CD4-positive, alpha-beta T cell treated with Interferon alpha-2 for 1 hour (primary cell): Measurements from ENCODE around the gene HSPA12A.

ENCODE experiments used
- DNase-seq, 2 donors: peaks; one replicate each; pipeline ENCODE4 v3.0.0-alpha.2; 2020 to 2022

The HSPA12A gene

DNA sequence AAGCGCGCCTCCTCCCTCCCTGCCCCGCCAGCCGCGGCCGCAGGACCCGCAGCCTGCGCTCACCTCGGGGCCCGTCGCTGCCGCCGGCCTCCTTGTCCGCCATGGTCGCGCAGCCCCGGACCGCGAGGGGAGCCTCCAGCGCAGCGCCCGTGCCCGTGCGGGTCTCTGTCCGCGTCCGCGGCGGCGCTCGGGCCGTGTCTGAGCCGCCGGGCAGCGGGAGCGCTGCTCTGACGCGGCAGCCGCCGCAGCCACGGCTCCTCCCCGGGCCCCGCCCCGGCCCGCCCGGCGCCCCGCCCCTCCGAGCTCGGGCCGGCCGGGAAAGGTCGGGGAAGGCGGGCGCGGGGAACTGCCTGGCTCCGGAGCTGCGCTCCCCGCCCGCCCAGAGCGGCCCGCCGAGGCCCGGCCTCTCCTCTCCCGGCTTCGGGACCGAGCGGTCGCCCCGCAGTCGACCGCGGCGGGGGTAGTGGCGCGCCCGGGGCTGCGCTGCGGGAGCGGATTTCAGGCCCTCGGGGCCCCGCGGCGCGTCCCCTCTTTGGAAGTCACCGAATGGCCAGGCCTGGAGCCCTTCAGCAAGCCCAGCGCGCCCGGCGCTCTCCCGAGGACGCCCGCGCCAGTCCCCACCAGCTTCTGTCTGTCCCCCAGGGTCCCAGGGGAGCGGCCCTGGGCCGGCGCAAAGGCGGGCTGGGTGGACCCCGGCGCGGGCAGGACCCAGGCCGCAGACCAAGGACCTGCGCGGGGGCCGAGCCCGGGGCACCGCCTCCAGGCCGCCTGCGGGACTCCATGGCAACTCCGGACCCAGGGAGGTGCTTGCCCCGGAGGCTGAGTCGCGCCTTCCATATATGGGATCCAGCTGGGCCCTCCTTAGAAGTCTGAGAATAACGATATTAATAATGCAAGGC, at the start of gene HSPA12A:
Gene HSPA12A (minus strand): TSS at position 200 of the 899 bp plus-strand sequence. CDS start 97 bp downstream, at position 103.
- DNase-seq: peak; percentile 19 to 50

DNA sequence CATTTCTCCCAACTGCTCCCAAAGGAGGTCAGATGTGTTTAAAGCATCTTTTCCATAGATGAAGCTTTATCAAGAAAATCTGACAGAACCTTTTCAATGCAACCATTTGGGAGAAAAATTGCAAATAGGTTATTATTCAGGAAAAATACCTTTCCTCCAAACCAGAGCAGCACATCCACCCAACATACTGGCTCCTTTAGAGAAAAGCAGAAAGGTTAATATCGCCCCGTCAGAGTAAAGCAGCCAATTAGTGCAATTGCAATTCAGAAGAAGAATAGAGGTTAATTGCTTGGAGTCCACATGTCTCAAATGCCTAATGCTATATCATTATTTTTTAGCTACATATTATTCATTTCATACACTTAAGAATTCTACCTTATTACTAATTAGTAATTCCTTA, 48.9 kb upstream of the HSPA12A start:
- DNase-seq: no peak

- DNase-seq: peak; percentile 55 to 70
These were observed 45.7 kb upstream of the HSPA12A start for GRCh38 chr10:116787893-116788665.

DNA sequence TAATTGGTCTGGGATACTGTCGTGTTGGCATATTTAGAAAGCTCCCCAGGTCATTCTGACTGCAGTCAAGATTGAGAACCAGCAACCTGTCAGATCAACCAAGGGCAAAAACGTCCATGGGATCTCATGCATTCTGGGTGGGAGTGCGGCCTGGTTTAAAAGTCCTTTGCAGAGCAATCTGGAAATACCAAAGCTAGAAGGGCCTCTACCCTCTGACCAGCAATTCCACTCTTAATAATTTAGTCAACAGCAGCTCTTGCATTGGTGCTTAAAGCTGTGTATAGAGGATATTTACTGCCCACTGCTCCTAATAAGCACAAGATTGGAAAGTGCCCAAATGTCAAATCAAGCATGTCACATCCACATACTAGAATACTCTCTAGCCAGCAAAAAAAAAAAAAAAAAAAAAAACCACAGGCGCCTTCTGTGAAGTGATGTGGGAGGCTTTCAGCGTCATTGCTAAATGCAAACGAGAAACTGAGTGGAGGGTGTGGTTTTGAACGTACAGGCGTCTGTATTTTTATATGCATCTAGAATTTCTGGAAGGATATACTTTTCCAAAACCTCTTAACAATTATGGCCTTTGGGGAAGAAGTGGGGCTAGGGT, 44.8 kb upstream of the HSPA12A start:
- no peak for DNase-seq

GRCh38 chr10:116785867-116786266, 43.5 kb upstream of the HSPA12A start:
- no peak for DNase-seq

- DNase-seq: no peak
These were observed 42.9 kb upstream of the HSPA12A start for GRCh38 chr10:116785282-116785681.

- DNase-seq: no peak
These were observed 42.3 kb upstream of the HSPA12A start for GRCh38 chr10:116784651-116785050.

GRCh38 chr10:116784035-116784434, 41.7 kb upstream of the HSPA12A start:
- DNase-seq: no peak

DNA sequence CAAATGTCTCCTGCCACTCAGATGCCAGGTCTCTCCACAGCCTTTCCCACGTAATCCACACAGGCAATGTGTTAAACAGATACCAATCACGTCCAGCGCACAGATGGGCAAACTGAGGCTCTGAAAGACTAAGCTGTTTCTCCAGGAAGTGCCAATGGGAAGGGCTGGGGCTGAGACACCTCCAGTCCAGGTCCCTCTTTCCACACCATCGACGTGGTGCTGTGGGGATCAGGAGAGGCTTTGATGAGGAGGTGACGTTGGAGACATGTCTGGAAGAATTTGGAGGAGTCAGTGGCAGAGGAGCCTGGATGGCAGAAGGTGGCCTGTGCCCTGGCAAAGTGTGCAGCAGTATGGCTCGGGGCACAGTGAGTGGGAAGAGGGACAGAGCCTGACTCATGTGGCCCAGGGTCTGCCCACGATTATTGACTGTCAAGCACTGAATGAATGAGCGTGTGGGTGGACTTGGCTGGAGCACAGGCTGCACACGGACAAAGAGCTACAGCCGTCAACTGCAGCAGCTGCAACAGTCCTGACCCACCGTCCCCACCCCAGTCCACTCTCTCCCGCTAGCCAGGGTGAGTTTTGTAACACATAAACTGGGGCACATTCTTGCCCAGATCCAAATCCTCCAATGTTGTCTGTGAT, 40.8 kb upstream of the HSPA12A start:
- DNase-seq: no peak

DNA sequence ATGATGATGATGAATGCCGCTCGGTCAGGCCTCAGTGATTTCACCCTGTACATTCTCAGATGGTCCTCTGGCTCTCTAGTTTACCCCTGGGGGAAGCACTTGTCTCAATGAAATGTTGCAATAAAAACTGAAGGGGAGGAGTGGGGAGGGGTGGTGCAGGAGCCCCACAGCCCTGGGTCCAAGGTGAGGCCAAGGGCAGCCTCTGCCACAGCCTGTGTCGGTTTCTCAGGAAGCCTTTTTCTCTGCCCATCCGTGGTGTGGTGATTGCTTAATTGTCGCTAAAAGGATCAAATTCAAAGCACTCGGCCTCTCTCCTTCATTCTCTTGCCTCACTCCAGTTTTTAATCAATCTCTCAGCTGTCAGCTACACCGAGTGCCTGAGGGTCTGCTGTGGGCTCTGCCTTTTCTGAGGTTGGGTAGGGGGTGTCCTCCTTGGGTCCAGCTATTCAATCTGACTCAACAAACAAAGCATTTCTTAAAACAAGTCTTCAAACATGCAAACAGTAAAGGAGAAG, 39.1 kb upstream of the HSPA12A start:
- no peak for DNase-seq

DNA sequence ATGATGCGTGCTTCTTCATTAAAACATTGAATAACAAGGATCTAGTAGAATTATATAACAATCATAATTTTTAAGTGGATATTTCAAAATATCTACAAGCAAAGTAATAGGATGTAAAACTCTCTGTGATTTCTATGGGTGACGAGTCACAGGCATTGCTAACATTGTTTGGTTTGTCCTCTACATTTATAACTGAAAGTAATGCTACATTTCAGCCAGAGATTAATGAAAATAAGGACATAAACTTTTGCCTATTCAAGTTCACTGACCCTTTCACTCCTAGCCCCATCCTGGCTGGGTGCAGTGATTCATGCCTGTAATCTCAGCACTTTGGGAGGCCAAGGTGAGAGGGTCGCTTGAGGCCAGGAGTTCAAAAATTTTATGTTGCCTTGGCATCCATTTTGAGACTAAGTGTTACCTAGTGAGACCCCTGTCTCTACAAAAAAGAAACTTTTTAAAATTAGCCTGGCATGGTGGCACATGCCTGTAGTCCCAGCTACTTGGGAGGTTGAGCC, 38.4 kb upstream of the HSPA12A start:
- DNase-seq: no peak

- no peak for DNase-seq
These were observed 36.8 kb upstream of the HSPA12A start for GRCh38 chr10:116779076-116779687.

DNA sequence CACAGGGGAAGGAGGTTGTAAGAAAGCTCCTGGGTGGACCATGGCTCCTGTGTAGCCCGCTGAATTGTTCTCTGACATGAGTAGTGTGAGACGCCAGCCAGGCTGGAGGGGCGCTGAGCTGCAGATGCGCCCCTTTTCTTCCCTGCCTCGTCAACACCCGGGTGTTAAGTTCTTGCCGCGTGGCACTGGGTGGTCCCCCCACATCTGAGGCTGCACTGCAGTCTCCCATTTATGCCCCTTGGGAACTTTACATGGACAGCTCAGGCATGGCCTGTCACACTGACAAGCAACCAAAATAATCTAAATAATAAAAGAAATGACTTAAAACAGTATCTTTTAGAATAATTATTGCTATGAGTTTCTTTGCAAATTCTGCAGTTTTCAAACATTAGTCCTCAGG, 34.6 kb upstream of the HSPA12A start:
- DNase-seq: no peak

DNA sequence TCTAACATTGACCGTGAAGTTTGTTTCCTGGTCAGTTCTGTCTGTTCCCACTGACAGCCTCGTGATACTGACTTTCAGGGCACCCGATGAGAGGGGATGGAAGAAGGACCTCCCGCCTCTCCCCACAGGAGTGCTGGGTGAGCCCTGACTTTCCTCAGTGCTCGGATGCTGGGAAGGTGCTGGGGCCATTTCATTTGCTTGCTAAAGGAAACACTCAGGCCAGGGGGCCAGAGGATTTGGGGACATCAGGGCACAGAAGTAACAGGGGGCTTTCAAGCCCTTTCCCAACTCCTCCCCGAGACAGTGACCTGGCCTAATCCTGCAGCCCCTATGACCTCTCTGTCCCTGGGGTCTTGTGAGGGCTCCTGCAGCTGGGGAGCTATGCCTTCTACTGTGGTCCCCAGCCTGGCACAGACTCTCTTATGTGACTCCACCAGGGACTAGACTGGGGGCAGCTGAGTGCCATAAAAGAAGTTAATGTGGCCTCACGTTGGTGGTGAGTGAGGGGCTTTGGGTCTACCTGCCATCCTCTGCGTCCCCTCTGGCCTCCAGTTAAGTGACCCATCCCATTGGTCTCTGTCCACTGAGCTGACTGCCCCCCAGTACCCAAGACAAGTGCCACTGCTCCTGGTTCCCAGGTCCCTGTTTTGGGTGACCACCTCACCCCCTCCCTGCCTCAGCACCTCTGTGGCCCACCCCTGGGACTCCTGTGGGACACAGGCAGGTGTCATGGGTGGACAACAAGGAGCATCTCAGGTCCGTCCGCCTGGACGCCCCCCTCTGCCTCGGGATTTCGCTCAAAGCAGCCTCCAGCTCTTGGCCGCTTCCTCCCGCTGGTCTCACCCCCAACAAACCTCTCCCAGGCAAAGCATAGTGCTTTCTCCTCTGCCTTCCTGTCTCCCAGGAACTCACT, 33.4 kb upstream of the HSPA12A start:
- DNase-seq: no peak

DNA sequence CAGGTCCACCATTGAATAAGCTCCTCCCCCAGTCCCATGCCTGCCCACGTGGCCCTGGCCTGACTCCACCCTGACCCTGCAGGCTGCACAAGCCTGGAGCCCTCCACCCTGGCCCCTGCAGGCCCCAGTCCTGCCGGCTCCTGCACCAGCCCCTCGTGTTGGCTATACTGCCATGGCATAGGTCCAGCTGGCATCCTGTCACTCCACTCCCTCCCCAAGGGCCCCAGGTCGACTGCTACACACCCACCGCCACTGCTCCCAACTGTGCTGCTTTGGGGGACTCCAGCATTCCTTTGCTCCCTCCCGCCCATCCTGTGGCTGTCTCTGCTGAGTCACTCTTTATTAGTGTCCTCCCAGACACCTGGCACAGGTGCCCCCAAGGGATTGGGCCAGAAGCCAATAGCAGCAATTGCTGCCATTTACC, 32.4 kb upstream of the HSPA12A start:
- DNase-seq: no peak

DNA sequence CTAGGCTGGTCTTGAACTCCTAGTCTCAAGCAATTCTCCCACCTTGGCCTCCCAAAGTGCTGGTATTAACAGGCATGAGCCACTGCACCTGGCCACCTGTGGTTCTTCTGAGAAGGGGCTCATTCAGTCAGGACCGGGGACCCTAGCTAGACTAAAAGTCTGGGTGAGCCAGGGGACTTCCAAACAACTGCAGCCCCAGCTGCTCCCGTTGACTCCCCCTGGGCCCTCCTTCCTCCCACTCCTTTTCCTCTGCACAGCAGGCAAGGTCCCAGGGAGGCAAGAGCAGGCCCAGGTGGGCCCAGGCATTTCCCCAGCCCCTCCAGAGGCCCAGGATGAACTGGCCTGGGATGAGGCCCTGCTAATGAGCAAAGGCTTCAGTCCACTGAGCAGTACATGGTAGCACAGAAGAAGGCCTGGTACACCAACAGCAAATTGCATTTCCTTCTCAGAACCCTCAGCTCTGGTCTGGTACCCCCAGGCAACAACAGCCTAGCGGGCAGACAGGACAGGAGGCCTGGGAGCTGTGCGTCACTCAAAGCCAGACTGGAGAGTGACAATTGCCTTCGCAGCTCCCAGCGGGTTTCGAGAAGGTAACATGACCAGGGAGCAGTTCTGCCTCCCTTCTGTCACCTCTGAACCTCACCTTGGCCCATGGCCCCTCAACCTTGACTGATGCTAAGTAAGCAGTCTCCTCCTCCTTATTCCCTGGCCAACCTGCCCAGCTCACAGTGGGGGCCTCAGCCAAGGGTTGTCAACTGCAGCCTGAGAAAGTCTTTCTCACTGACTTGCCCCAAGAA, 30.7 kb upstream of the HSPA12A start:
- no peak for DNase-seq

- DNase-seq: no peak
These were observed 29.7 kb upstream of the HSPA12A start for GRCh38 chr10:116771959-116772585.

GRCh38 chr10:116771101-116771958, 29.0 kb upstream of the HSPA12A start:
- no peak for DNase-seq

GRCh38 chr10:116770281-116770680, 27.9 kb upstream of the HSPA12A start:
- no peak for DNase-seq
